CD4-positive, alpha-beta T cell (primary cell): ENCODE data around the gene TAPBP. TPM values are rescaled to one million over a fixed set of nuclear protein-coding genes. Genes with fewer than 3 reads are reported as not detected.

ENCODE experiments used
- ATAC-seq: fragments of 200-7000 bp; cut with Tn5 transposase; one replicate; pipeline ENCODE4 v1.10.0; 2022; ENCODE audit warnings: mild to moderate bottlenecking; ENCODE audit not compliant: poor library complexity
- CTCF ChIA-PET: fragments of 350-600 bp; sonication (Branson Sonifier 250); formaldehyde crosslinking; loops from one replicate; lab custom pipeline; 2021; ENCODE audit warnings: antibody characterized with exemption, inconsistent platforms; lab: Charles Lee
- POLR2A ChIA-PET: fragments of 350-600 bp; sonication (Branson Sonifier 250); formaldehyde crosslinking; loops from one replicate; lab custom pipeline; 2021; ENCODE audit warnings: antibody characterized with exemption, inconsistent platforms; lab: Charles Lee
- DNase-seq, 14 experiments: peaks; one replicate each; pipeline ENCODE4 v3.0.0-alpha.2; 2013 to 2020; ENCODE audit warnings: mixed read lengths in 2 of 14
- H3K27ac ChIP-seq, 2 donors: one replicate each; pipeline versions ENCODE4 v1.5.1 to v1.7.0; 2013; ENCODE audit warnings: low read length in 2 of 2, low read depth in 1 of 2, mild to moderate bottlenecking in 1 of 2
- H3K27me3 ChIP-seq, 2 experiments: 1 replicate in 1 of 2; 2 replicates in 1 of 2; pipeline versions ENCODE4 v1.6.1 to v1.7.0; 2013; ENCODE audit warnings: low read length in 2 of 2, control low read depth in 1 of 2, mild to moderate bottlenecking in 1 of 2, moderate library complexity in 1 of 2; ENCODE audit not compliant: insufficient read depth in 2 of 2, control insufficient read depth in 1 of 2
- H3K36me3 ChIP-seq: one replicate; pipeline ENCODE4 v1.6.1; 2013; ENCODE audit warnings: low read length, control low read depth; ENCODE audit not compliant: insufficient read depth
- H3K4me1 ChIP-seq: one replicate; pipeline ENCODE4 v1.6.1; 2013; ENCODE audit warnings: low read length, control low read depth; ENCODE audit not compliant: insufficient read depth
- H3K4me3 ChIP-seq: one replicate; pipeline ENCODE4 v1.5.1; 2013; ENCODE audit warnings: mild to moderate bottlenecking, low read length, moderate library complexity
- H3K9me3 ChIP-seq, 2 experiments: 1 replicate in 1 of 2; 2 replicates in 1 of 2; pipeline versions ENCODE4 v1.6.1 to v1.7.0; 2013; ENCODE audit warnings: low read length in 2 of 2, mild to moderate bottlenecking in 2 of 2, control low read depth in 1 of 2, moderate library complexity in 1 of 2; ENCODE audit not compliant: control insufficient read depth in 1 of 2, insufficient read depth in 1 of 2
- H3K27ac Mint-ChIP-seq: one replicate; pipeline ENCODE4 v1.8.0; 2020; ENCODE audit warnings: mixed read lengths
- H3K27me3 Mint-ChIP-seq: one replicate; pipeline ENCODE4 v1.8.0; 2021; ENCODE audit warnings: mixed read lengths
- H3K36me3 Mint-ChIP-seq: one replicate; pipeline ENCODE4 v1.8.0; 2021; ENCODE audit warnings: low read depth, mixed read lengths
- H3K4me1 Mint-ChIP-seq: one replicate; pipeline ENCODE4 v1.8.0; 2021; ENCODE audit warnings: low read depth, mixed read lengths
- H3K4me3 Mint-ChIP-seq: one replicate; pipeline ENCODE4 v1.8.0; 2020; ENCODE audit warnings: mild to moderate bottlenecking, mixed read lengths
- H3K9me3 Mint-ChIP-seq: one replicate; pipeline ENCODE4 v1.8.0; 2020; ENCODE audit warnings: mixed read lengths
- CTCF ChIP-seq: fragments of 200-600 bp; IDR thresholded peaks from one replicate; pipeline ENCODE4 v1.8.0; 2022; ENCODE audit warnings: antibody characterized with exemption, mild to moderate bottlenecking
- intact Hi-C, 2 experiments: fragments of 100-400 bp; cut with DNase I in 1 of 2; cut with micrococcal nuclease in 1 of 2; formaldehyde crosslinking; loops; one replicate each; pipeline versions ENCODE4 v1.15.1 to v1.9.0; 2023 to 2025; cut with DNase I, micrococcal nuclease
- total RNA-seq, 174 experiments: library from RNA in 2 of 174; stranded (reverse) in 2 of 174; gene quantifications; one replicate each; pipeline ENCODE4 v1.2.3 and lab custom pipeline; 2021 to 2026

Gene TAPBP
- total RNA-seq, 2 experiments from 2014 or later, result 203 to 206 TPM

GRCh38 chr6:33305052-33305451, 8.8 kb downstream of the TAPBP start:
- no peak for DNase-seq

GRCh38 chr6:33304216-33304615, 9.7 kb downstream of the TAPBP start:
- intact Hi-C loops, result no loop called here
- H3K27me3 Mint-ChIP-seq, result no peaks in the 10 kb centered on the region
- Histone ChIP-seq H3K4me3 (no peak overlapping the region), H3K27me3 (no peaks in the 10 kb centered on the region), H3K9me3 (no peaks in the 10 kb centered on the region), H3K4me1 (peaks cover 40% of the 10 kb centered on the region), H3K27ac (no peak overlapping the region), H3K36me3 (peaks cover 66% of the 10 kb centered on the region)
- H3K4me1 Mint-ChIP-seq, result peaks cover 45% of the 10 kb centered on the region
- H3K27ac Mint-ChIP-seq, result peak overlapping the region; percentile 13
- ATAC-seq (no peak), DNase-seq (no peak)
- peaks cover 79% of the 10 kb centered on the region for H3K36me3 Mint-ChIP-seq
- CTCF ChIA-PET, result no interaction called here
- H3K4me3 Mint-ChIP-seq, result no peak overlapping the region
- no peaks in the 10 kb centered on the region for H3K9me3 Mint-ChIP-seq
- POLR2A ChIA-PET, result interaction anchor here (0.6 to 1.3 kb wide), 2 partner anchors 9 to 37 kb away, joined by 3 read pairs; no protein-coding TSS in a partner anchor
- TF ChIP-seq CTCF, result no peak

More at GRCh38 chr6:33305052-33305451, 8.8 kb downstream of the TAPBP start:
- H3K4me3 ChIP-seq, result no peak overlapping the region
- POLR2A ChIA-PET, result no interaction called here
- peaks cover 39% of the 10 kb centered on the region for H3K4me1 ChIP-seq
- H3K4me1 Mint-ChIP-seq, result peaks cover 37% of the 10 kb centered on the region
- no peak overlapping the region for H3K4me3 Mint-ChIP-seq
- no peak for TF ChIP-seq CTCF
- H3K27ac Mint-ChIP-seq, result no peak overlapping the region
- H3K9me3 ChIP-seq, result no peaks in the 10 kb centered on the region
- no peak for ATAC-seq
- CTCF ChIA-PET, result no interaction called here
- no peaks in the 10 kb centered on the region for H3K27me3 Mint-ChIP-seq
- peaks cover 71% of the 10 kb centered on the region for H3K36me3 Mint-ChIP-seq
- intact Hi-C loops, result no loop called here
- H3K27ac ChIP-seq, result no peak overlapping the region
- no peaks in the 10 kb centered on the region for H3K27me3 ChIP-seq
- H3K36me3 ChIP-seq, result peaks cover 73% of the 10 kb centered on the region
- H3K9me3 Mint-ChIP-seq, result no peaks in the 10 kb centered on the region

- Mint-ChIP-seq H3K9me3 (no peaks in the 10 kb centered on the region), H3K27ac (peak overlapping the region; percentile 76), H3K4me3 (peak overlapping the region; percentile 30), H3K27me3 (no peaks in the 10 kb centered on the region), H3K36me3 (peaks cover 72% of the 10 kb centered on the region), H3K4me1 (peaks cover 45% of the 10 kb centered on the region)
- ChIA-PET POLR2A (interaction anchor here (0.7 to 7.5 kb wide), 5 partner anchors 10 to 152 kb away, joined by 4 to 84 read pairs (median 12); partner anchors contain the start of genes B3GALT4, PFDN6, TAPBP and WDR46), CTCF (interaction anchor here (1.0 kb wide), 1 partner anchor 89 kb away, joined by 3 read pairs; no protein-coding TSS in a partner anchor)
- no peak for TF ChIP-seq CTCF
- no peaks in the 10 kb centered on the region for H3K27me3 ChIP-seq
- intact Hi-C loops, result no loop called here
- no peaks in the 10 kb centered on the region for H3K9me3 ChIP-seq
- no peak for DNase-seq
- peaks cover 56% of the 10 kb centered on the region for H3K36me3 ChIP-seq
- H3K4me3 ChIP-seq, result no peak overlapping the region
- no peak overlapping the region for H3K27ac ChIP-seq
- no peak for ATAC-seq
- peaks cover 48% of the 10 kb centered on the region for H3K4me1 ChIP-seq
These were observed 12.0 kb downstream of the TAPBP start for GRCh38 chr6:33301877-33302276.
